ENCODE measurements around the gene LRRN4. TPM values are rescaled to one million over a fixed set of nuclear protein-coding genes. Genes with fewer than 3 reads are reported as not detected.

Gene LRRN4
- total RNA-seq, 1 donor from 2014 or later = not detected

Other genes with a start within 250 kb of the LRRN4 start
- gene CHGB, start 142.6 kb downstream of the LRRN4 start, total RNA-seq = under 0.01 and 0.20 TPM in 2 replicates
- 4.4 and 6.0 TPM in 2 replicates for gene TRMT6, start 103.5 kb downstream of the LRRN4 start, total RNA-seq
- gene MCM8, start 103.4 kb downstream of the LRRN4 start, total RNA-seq = 3.3 and 3.8 TPM in 2 replicates
- 21.6 and 22.6 TPM in 2 replicates for gene CRLS1, start 47.9 kb downstream of the LRRN4 start, total RNA-seq
- gene FERMT1, start 69.0 kb upstream of the LRRN4 start, total RNA-seq = under 0.01 and 0.44 TPM in 2 replicates